ENCODE results near the gene REX1BD.

The REX1BD gene

DNA sequence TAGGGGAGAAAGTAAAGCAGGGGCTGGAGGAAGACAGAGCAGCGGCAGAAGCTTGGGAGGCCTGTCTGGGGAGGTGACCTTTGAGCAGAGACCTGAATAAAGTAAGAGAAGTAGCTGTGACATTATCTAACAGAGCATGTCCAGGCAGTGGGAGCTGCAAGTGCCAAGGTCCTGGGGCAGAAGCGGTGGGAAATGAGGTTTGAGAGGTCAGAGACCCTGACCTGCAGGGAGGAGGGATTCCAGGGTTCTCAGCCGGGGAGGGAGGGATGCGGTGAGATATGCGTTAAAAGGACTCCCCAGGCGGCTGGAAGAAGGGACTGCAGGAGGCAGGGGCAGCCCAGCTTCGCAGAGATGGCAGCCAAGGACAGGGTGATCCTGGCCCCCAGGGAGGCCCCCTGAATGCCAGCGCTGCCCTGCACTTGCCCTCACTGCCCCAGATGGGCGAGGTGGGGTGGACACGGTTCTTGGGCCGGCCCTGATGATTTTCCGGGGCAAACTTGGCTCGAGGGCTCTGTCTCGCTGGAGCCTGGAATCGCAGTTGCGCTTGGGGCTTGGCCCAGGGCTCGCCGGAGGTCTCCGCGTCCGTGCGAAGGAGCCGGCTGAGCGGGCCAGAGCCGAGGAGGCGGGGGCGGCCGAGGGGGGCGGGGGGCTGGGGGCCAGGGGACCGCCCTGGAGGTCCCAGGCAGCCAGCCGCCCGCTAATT lies 14.8 kb downstream of the REX1BD start:
- DNase-seq (ENCODE audit: low spot score) = peak; percentile 66

DNA sequence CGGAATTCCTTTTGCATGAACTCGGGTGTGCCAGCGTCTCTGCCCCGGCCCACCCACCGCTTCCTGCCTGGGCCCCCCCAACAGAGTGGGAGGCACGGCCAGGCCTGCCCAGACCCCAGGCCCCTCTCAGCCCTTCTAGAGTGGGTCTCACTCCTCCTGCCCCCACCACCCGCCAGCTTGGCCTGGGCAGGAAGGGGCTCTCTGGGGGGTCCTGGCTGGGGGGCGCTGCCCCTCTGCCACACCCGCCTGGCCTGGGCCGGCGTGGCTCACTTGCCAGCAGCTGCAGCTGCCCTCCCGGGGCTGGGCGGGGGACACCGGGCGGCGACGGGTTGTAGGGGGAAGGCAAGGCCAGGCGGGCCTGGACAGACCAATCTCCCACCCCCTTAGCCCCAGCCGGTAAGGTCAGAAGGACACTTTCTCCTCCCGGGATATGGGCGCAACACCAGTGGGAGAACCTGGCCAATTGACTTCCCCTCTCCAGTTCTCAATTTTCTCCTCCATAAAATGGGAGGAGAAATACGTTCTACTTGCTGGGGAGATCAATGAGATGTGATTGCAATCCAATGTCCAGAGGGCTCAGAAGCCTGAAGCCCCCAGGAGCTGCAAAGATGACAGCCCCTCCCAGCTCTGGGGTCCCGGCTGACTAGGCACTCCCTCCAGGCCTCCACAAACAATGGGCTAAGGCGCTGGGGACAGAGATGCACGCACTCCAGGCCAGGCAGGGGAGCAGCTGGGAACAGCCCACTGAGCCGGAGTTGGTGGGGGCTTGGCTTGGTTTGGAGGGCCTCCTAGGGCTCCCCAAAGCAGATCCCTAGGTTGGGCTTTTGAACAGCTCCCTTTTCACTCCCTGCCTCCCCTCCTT lies 15.6 kb downstream of the REX1BD start:
- peak; percentile 9 for DNase-seq (ENCODE audit: low spot score)

DNA sequence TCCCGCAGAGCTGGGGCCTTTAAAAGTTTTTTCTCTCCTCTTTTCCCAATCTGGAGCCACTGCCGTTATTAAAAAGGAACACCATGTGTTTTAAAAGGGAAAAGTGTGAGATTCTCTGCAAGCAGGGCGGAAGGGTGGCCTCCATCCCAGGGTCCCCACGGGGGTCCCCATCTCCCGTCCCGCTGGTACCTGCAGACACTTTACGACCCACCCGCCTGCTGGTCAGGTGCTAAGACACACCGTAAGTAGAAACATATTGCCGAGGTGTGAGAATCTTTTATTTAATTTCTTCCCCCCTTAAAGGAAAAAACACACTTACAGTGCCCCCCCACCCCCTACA lies 16.2 kb downstream of the REX1BD start:
- DNase-seq (ENCODE audit: low spot score) = no peak

DNA sequence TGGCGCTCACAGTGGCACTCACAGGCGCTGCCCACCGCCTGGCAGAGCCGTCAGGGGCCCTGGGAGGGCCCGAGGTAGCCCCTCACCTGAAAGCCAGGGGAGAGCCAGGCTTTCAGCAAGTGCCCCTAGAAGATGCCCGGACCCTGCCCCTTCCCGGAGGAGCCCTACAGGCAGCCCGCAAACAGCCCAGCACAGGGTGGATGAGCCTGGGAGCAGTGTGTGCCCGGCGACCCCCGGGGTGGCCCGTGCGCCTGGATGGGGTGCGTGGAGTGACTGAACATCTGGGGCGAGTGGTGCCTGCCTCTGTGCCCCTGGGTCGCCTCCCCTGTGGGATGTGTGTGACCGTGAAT lies 16.6 kb downstream of the REX1BD start:
- DNase-seq (ENCODE audit: low spot score) = no peak

DNA sequence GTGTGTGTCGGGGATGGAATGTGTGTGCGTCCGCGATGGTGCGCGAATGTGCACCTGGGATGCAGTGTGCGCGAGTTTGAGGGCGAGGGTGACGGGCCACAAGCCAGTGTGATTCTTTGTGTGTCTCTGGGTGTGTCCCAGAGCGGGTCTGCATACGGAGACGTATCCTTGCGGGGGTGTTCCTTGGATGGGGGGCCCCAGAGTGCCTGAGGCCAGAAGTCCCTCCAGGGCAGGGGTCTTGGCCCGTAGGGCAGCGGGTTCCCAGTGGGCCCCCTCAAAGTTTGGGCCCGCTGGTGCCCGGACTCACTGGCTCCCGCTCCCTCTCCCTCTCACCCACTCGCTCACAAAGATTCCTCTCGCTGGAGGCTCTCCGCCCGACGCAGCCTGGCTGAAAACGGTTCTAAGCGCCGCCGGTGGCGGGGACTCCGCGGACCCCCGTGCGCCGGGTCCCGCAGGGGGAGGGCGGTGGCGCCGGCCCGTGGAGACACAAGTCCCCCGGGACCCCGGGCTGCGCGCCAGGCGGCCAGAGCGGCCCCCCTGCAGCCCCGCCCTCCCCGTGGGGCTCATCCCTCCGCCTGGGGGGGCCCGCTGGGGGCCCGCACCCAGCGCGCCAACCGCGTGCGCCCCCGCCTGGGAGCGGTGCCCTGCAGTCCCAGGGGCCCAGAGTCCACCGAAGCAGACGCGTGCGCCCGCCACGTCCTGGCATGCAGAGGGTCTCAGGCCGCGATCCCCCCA lies 17.1 kb downstream of the REX1BD start:
- DNase-seq (ENCODE audit: low spot score) = no peak

DNA sequence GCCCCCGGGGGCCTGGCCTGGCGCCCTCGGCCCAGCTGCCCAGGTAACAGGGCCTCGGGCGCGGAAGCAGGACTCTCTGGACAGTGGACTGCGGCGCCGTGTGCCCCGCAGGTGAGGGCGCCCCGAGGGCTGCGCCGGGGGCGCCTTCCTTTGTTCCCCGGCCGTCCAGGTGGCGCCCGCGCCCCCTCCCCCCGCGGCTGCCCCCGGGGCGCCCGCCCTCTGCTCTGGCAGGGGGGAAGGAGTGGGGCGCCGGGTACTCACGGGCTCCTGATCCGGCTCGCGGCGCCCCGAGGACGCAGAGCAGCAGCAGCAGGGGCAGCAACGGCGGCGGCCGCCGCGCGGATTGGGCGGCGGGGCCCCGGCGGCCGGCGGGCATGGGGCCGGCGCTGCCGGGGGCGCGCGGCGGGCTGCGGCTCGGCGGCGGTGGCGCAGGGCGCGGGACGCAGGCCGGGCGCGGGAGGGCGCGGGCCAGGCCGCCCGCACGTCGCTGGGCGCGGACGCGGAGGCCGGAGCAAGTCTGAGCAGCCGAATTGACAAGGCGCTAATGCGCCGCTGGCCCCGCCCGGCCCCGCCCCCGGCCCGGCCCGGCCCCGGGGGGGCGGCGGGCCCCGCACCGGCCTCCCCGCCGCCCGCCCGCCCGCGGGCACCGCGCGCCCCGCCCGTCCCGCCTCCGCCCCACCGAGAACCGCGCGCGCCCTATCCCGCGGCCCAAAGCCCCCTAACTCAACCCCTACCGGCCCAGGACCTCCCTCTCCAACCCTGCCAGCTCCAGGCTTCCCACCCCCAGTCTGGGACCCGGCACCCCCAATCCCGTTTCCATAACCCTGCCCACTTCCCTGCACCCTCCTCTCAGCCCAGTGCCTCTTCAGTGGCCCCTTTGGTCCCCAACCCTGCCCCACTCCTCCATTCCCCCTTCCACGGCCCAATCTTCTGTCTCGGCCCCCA lies 18.0 kb downstream of the REX1BD start, which contains the start of gene CRLF1:
TSS of gene CRLF1 (minus strand) at position 519 of the 945 bp plus-strand sequence. CDS start at position 376, 143 bp downstream.
- no peak for DNase-seq (ENCODE audit: low spot score)

DNA sequence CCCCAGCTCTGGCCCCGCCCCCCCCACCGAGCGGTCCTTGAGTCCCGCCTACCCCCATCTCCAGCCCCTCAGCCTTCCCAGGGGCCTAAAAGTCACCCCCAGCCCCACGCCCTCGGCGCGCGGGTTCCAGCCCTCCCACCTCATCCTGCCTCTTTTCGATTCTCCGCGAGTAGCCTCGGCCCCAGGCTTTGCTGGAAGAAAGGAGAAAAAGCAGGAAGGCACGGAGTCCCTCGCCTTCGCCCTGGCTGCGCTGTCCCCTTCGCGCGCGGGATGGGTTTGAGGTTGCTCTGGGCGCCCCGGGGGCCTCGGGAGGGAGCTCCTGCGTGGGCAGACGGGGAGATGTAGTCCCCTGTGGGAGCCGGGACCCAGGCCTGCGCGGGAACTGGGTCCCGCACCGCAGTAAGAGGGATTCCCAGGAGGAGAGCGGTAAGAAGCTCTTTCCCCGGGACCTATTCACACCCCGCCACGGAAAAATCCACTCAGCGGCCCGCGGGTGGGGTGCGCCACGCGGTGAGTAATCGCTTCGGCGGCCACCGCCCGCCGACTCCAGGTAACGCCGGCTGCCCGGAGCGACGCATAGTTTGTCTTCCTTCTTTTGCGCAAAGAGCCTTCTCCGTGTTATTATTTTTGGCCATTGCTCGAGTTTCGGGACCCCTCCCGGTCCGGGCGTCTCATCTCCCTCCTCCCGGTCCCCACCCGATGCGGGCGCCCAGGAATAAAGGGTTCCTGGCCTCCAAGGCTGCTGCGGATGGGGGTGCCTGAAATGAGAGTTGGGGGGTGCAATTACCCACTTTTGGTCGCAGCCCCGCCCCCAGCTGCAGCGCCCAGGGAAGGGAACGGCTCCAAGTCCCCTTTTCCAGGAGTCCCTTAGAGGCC lies 18.9 kb downstream of the REX1BD start:
- no peak for DNase-seq (ENCODE audit: low spot score)

DNA sequence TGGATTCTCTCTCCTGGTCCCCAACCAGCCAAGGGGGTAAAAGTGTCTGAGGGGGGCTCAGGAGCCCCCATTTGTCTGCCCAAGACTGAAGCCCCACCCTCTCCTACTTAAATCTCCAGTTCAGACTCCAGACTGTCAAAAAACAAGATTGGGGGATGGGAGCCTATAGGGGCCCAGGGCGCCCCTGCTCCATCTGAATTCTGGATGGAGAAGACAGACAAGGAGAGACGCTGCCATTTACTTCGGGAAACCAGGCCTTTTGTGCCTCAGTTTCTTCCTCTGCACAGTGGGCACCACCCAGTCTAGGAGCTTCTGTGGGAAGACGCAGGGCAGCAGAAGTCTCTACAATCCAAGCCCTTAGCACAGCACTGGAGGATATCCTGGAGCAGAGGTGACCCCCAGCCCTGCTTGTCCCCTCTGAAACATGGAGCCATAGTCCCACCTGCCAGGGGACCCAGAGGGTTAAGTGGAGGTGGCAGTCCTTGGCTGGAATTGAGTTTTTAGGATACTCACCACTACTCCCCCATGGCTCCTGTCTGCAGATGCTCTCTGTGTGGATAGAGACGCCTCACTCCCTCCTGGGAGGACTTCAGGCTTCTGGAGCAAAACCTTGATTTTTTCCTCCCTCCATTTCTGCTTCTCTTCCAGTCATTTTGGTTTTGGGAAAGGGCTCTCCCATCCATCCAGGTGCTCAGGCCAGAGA lies 19.7 kb downstream of the REX1BD start:
- no peak for DNase-seq (ENCODE audit: low spot score)

DNA sequence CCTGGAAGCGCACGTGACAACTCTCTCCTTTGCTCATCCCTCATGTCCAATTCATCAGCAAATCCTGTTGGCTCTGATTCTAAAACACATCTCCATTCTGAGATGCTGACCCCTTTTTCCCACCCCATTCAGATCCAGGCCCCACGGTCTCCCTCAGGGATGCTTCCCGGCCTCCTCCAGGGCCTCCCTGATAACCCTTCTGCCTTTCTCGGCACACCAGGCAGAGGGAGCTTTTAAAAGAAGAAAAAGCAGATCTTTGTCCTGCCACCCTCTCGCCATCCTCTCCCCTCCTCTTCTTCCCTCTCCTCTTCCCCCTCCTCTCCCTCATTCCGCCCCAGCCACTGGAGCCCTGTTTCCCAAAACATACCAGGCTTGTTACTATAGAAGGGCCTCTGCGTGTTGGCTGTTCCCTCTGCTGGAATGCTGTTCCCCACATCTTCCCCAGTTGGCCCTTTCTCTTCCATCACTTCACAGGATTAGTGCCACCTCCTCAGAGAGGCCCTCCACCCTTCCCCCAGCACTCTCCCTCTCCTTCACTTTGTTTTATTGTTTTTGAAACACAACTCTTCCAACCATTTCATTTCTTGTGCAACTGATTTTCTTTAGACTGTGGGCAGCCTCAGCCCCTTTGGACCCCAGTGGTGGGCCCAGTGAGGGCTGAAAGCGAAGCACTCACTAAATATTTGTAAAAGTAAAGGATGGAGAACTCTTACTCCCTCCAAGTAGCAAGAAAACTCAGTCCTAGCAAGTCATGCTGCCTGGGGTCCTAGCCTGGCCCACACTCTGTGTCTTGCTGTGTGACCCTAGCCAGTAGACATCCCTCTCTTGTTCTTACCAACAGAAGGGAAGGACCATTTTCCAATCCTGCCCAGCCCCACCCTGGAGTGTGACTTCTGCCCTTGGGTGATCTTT lies 20.5 kb downstream of the REX1BD start:
- no peak for DNase-seq (ENCODE audit: low spot score)

DNA sequence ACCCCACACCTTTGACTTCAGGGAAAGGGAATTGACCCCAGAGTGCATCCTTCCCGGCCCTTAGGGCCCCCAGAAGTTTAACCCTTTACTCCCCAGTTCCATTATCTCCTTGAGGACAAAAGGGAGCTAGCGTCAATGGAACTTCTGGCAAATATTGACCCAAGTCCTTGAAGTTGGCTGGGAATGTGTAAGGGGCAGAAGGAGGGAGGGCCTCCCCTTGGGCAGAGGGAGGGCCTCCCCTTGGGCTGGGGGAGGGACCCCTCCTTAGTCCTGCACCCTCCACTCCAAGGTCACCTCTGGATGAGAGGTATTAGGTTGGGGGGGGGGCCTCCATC lies 21.1 kb downstream of the REX1BD start:
- no peak for DNase-seq (ENCODE audit: low spot score)

DNA sequence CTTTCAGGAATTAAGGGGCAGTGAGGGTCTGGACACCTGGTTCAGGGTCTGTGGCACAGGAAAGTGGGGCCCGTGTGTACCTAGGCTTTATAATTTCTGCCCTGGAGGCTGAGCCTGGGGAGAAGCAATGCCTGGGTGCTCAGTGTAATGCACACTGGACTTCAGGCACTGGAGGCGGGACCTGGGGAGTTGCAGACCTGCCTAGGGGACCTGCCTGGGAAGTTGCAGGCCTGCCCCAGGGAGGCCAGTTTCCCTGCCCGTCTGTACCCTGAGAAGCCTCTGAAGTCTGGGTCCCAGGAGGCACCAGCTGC lies 21.6 kb downstream of the REX1BD start:
- DNase-seq (ENCODE audit: low spot score) = no peak

DNA sequence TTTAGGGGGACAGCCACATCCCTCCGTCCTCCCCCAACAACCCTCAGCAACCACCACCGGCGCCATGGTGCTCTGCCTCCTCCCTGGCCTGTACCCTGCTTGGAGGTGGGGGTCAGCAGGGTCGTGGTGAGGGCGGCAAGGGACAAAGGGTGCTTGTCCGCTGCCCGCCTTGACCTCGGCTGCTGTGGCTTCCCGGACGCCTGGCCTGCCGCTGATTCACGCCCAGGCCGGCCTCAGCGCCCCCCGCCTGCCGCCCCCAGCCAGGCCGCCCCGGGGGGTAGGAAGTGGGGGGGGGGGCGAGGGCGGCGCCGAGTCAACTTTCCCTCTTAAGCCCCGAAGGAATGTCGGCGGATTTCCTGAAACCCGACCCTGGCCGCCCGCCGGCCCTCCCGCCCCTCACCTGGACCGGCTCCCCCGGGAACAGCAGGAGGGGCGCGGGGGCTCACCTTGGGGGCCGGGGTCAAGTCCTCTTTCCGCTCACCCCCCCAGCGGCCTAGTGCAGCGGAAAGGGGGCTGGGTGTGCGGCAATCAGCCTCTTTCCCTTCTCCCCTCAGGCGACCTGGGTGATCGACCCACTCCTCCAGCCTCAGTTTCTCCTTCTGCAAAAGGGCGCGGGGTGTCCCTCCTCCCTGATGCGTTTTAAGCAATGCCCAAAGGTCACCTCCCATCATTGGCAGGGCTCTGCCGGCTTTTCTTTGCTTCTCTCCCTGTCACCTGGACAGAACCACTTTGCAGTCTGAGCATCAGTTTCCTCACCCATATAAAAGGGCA lies 22.1 kb downstream of the REX1BD start:
- DNase-seq (ENCODE audit: low spot score) = no peak

DNA sequence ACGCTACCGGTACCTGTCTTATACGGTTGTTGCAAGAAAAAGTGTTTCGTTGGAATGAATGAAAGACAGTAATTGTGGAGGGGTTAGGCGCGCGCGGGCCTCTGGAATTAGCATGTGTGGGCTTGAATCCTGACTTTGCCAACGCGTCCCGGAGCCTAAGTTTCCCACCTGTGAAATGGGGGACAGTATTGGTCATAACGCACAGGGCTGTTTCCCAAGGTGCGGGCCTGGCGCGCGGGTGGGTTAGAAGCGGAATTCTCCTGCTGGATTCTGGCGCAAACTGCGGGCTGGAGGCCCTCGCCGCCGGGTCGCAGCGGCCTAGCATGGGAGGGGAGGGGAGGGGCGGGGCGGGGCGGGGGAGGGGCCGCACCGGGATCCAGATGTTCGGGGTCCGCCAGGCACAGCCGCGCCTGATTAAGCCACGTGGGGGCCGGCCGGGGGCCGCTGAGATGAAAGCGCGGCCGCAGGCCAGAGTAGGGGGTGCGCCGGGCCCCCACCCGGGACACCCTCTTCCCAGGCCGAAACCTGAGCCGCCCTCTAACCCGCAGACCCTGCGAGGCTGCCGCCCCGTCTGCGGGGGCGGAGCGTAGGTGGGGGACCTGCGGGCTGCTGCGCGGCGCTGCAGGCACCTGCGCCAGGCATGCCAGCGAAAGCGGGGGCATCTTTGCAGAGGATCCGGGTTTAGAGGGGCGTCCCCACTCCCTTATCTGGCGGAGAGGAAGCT lies 22.9 kb downstream of the REX1BD start:
- no peak for DNase-seq (ENCODE audit: low spot score)

DNA sequence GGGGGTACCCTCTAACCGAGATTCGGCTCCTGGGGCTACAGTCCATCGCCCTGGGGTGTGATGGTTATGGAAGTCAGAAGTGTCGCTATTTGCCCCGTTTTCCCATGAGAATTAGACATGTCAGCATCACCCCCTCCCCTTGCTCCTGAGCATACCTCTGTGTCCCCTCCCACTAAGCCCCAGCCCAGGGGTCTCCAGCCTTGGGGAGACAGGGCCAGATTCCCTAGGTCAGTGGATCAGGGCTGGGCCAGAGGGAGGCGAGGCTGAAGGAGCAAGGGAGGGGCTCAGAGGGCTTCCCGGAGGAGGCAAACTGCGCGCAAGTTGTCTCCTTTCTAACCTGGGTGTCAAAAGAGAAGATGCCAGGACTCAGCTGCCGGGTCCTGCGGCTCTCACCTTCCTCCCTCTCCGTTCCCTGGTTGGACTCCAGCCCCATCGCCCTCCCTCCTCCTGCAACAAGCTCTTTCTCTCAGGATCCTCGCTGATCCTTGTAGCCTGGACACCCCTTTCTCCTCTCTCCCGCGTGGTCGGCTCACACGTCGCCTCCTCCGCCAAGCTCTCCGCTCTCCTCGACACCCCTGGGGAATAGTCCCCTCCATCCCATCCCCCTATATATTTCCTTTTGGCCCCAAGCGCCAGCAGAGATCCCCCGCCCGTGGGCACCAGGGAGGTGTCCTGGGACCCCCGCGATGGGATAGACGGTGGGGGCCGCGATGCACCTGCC lies 23.6 kb downstream of the REX1BD start:
- no peak for DNase-seq (ENCODE audit: low spot score)

DNA sequence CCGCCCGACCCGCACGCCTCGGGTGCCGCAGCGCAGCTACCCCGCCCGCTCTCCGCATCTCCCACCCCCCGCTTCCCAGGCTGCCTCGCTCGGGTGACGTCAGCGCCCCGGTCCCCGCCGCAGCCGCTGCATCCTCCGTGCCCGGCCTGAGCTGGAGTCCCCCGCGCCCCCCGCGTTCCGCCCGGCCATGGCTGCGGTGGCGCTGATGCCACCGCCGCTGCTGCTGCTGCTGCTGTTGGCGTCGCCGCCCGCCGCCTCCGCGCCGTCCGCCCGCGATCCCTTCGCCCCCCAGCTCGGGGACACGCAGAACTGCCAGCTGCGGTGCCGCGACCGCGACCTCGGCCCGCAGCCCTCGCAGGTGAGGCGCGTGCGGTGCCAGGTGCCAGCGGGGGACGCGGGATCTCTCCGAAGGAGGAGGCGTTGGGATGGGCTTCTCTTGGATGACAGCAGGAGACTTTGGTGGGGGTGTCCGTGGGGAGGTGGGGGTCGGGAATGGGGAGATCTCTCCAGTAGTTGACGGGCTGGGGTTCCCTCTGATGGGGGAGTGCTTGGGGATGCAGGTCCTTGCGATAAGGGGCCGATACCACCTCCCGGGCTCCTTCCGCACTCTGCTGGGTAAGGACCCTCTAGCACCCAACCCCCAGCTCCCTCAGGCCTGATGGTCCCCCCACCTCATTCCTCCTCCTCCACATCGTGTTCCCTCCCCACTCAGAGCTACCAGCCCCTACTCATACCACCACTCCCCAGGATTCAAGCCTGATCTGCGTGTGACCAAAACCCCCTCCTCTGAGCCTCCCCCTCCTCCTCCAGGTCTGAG lies 24.4 kb downstream of the REX1BD start, which contains the start of gene TMEM59L:
TSS of gene TMEM59L (plus strand) at position 99 of the 817 bp plus-strand sequence. CDS start at position 188, 89 bp downstream.
- DNase-seq (ENCODE audit: low spot score) = peak; percentile 53

DNA sequence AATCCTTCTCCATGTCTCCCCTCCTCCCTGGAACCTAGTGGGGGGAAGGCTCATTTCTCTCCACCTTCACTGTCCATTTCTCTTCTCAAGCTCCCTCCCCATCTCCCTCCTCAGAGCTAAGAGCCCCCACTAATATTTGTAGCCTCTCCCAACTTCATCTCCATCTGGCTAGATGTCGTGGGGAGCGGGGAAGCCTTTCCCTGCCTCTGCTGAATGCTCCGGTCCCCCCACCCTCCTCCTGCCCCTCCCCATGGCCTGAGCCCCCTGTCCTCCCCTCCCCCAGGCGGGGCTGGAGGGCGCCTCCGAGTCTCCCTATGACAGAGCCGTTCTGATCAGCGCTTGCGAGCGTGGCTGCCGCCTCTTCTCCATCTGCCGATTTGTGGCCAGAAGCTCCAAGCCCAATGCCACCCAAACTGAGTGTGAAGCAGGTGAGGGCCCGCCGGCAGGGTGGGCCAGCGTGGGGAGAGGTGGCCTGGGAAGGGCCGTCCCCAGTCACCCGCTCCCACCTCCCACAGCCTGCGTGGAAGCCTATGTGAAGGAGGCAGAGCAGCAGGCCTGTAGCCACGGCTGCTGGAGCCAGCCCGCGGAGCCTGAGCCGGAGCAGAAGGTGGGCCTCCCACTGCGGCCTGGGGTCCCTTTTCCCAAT lies 25.1 kb downstream of the REX1BD start:
- DNase-seq (ENCODE audit: low spot score) = no peak
